ENCODE results near the gene HPCAL1. TPM values are rescaled to one million over a fixed set of nuclear protein-coding genes. Genes with fewer than 3 reads are reported as not detected.

The HPCAL1 gene
- total RNA-seq, 1 experiment from 2014 or later, result 26.9 TPM

DNA sequence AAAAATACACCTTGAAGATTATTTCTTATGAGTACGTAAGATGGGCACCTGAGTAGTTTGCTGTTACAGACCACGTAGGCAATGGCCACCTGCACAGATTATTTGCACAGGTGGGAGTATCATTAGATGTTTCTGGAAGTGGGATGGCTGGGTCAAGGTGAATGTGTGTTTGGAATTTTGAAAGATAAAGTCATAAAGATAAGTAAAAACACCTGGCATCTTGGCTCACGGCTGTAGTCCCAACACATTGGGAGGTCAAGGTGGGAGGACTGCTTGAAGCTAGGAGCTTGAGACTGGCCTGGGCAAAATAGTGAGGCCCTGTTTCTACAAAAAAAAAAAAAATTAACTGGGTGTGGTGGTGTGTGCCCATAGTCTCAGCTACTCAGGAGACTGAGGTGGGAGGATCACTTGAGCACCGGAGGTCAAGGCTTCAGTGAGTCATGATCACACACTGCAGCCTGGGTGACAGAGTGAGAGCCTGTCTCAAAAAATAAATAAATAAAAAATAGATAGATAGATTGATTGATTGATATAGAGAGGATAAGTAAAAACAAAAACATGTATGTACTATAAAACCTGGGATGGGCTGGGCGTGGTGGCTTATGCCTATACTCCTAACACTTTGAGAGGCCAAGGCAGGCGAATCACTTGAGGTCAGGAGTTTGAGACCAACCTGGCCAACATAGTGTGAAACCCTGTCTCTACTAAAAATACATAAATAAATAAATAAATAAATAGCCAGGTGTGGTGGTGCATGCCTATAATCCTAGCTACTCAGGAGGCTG, 115.0 kb downstream of the HPCAL1 start:
- TF ChIP-seq CTCF (IDR thresholded peaks at IDR 0.05; ENCODE audit: insufficient read depth in 1 of 2, low read depth in 1 of 2, low read length in 1 of 2, severe bottlenecking in 1 of 2, unreplicated experiment in 1 of 2), result no peak
- no peak overlapping the region for H3K4me3 ChIP-seq (ENCODE audit: low read depth, low read length)
- Mint-ChIP-seq H3K27me3 (ENCODE audit: insufficient read depth, unreplicated experiment) (no peaks in the 10 kb centered on the region), H3K4me1 (ENCODE audit: low read depth, unreplicated experiment) (peaks cover 14% of the 10 kb centered on the region), H3K9me3 (ENCODE audit: unreplicated experiment) (no peaks in the 10 kb centered on the region), H3K36me3 (ENCODE audit: insufficient read depth, unreplicated experiment) (peaks cover 10% of the 10 kb centered on the region), H3K27ac (ENCODE audit: unreplicated experiment) (peak overlapping the region; percentile 31), H3K4me3 (ENCODE audit: unreplicated experiment) (no peak overlapping the region)
- DNase-seq, result peak; percentile 62 to 76
- peaks cover 14% of the 10 kb centered on the region for H3K4me1 ChIP-seq
- CTCF ChIA-PET, result interaction anchor here (1.4 to 3.7 kb wide), 3 partner anchors 9 to 17 kb away, joined by 3 to 27 read pairs (median 10); no protein-coding TSS in a partner anchor
- BruUV-seq (replicated peaks), result no TSS peak
- H3K9me3 ChIP-seq, result no peaks in the 10 kb centered on the region
- no peaks in the 10 kb centered on the region for H3K27me3 ChIP-seq (replicated peaks; ENCODE audit: control insufficient read depth, insufficient read depth, low read length)
- intact Hi-C loops (cut with micrococcal nuclease; ENCODE audit: unreplicated experiment), result no loop called here
- POLR2A ChIA-PET, result interaction anchor here (0.6 kb wide), 1 partner anchor 95 kb away, joined by 3 read pairs; no protein-coding TSS in a partner anchor
- H3K36me3 ChIP-seq (ENCODE audit: control insufficient read depth, insufficient read depth, low read length), result no peaks in the 10 kb centered on the region; the same call in 1 of the 2 replicates

- H3K27me3 ChIP-seq (replicated peaks; ENCODE audit: control insufficient read depth, insufficient read depth, low read length), result no peaks in the 10 kb centered on the region
- CTCF ChIA-PET, result interaction anchor here (1.1 to 3.7 kb wide), 2 partner anchors 10 to 15 kb away, joined by 5 to 27 read pairs; no protein-coding TSS in a partner anchor
- no peaks in the 10 kb centered on the region for H3K9me3 ChIP-seq
- no peak overlapping the region for H3K4me3 ChIP-seq (ENCODE audit: low read depth, low read length)
- DNase-seq, result no peak
- no peaks in the 10 kb centered on the region for H3K9me3 Mint-ChIP-seq (ENCODE audit: unreplicated experiment)
- H3K36me3 Mint-ChIP-seq (ENCODE audit: insufficient read depth, unreplicated experiment), result peaks cover 6% of the 10 kb centered on the region
- no peak overlapping the region for H3K4me3 Mint-ChIP-seq (ENCODE audit: unreplicated experiment)
- intact Hi-C loops (cut with micrococcal nuclease; ENCODE audit: unreplicated experiment), result no loop called here
- no TSS peak for BruUV-seq (replicated peaks)
- TF ChIP-seq CTCF (IDR thresholded peaks at IDR 0.05; ENCODE audit: insufficient read depth in 1 of 2, low read depth in 1 of 2, low read length in 1 of 2, severe bottlenecking in 1 of 2, unreplicated experiment in 1 of 2), result no peak
- H3K27me3 Mint-ChIP-seq (ENCODE audit: insufficient read depth, unreplicated experiment), result no peaks in the 10 kb centered on the region
- H3K4me1 ChIP-seq, result peaks cover 14% of the 10 kb centered on the region
- no peaks in the 10 kb centered on the region; the same call in 1 of the 2 replicates for H3K36me3 ChIP-seq (ENCODE audit: control insufficient read depth, insufficient read depth, low read length)
- peaks cover 14% of the 10 kb centered on the region for H3K4me1 Mint-ChIP-seq (ENCODE audit: low read depth, unreplicated experiment)
- POLR2A ChIA-PET, result no interaction called here
- no peak overlapping the region for H3K27ac Mint-ChIP-seq (ENCODE audit: unreplicated experiment)
Measured at GRCh38 chr2:10419553-10420257, 117.0 kb downstream of the HPCAL1 start.

DNA sequence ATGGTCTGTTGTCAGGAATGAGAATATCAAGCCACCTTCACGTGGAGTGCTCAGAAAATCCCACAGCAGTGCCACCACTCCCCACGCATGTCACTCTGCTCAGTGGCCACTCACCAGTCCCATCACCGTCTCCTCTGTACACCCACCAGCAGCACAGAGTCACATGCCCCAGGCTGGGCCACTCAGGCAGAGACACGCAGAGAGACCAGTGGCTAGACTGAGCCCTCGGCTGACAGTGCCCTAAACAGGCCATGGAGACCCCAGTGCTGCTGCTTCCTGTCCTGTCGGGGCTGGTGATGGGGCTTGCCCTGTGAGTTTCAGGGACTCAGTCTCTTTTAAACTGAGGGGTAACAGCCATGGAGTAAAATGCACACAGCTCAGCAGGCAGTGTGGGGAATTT, 119.5 kb downstream of the HPCAL1 start:
- Histone ChIP-seq H3K4me1 (peaks cover 9% of the 10 kb centered on the region), H3K9me3 (no peaks in the 10 kb centered on the region), H3K36me3 (ENCODE audit: control insufficient read depth, insufficient read depth, low read length) (no peaks in the 10 kb centered on the region; the same call in 1 of the 2 replicates), H3K27me3 (replicated peaks; ENCODE audit: control insufficient read depth, insufficient read depth, low read length) (no peaks in the 10 kb centered on the region), H3K4me3 (ENCODE audit: low read depth, low read length) (no peak overlapping the region)
- no peaks in the 10 kb centered on the region for H3K36me3 Mint-ChIP-seq (ENCODE audit: insufficient read depth, unreplicated experiment)
- H3K4me3 Mint-ChIP-seq (ENCODE audit: unreplicated experiment), result no peak overlapping the region
- no peak for TF ChIP-seq CTCF (IDR thresholded peaks at IDR 0.05; ENCODE audit: insufficient read depth in 1 of 2, low read depth in 1 of 2, low read length in 1 of 2, severe bottlenecking in 1 of 2, unreplicated experiment in 1 of 2)
- no peaks in the 10 kb centered on the region for H3K9me3 Mint-ChIP-seq (ENCODE audit: unreplicated experiment)
- intact Hi-C loops (cut with micrococcal nuclease; ENCODE audit: unreplicated experiment), result no loop called here
- CTCF ChIA-PET, result no interaction called here
- no peak overlapping the region for H3K27ac Mint-ChIP-seq (ENCODE audit: unreplicated experiment)
- BruUV-seq (replicated peaks), result no TSS peak
- H3K4me1 Mint-ChIP-seq (ENCODE audit: low read depth, unreplicated experiment), result peaks cover 6% of the 10 kb centered on the region
- POLR2A ChIA-PET, result no interaction called here
- H3K27me3 Mint-ChIP-seq (ENCODE audit: insufficient read depth, unreplicated experiment), result no peaks in the 10 kb centered on the region
- no peak for DNase-seq

Measured in Caco-2 (cell line).